Stimulated activated CD4-positive, alpha-beta T cell treated with anti-CD3 and anti-CD28 coated beads, Interleukin-1b, Interleukin-23, amount 100 ng/mL, for 24 hours (primary cell): Measurements from ENCODE around the gene EEF1AKMT1.

Source experiments
- DNase-seq, 4 experiments: peaks; one replicate each; pipeline ENCODE4 v3.0.0-alpha.2; 2020; ENCODE audit warnings: low read depth in 4 of 4, low spot score in 1 of 4

Gene EEF1AKMT1

DNA sequence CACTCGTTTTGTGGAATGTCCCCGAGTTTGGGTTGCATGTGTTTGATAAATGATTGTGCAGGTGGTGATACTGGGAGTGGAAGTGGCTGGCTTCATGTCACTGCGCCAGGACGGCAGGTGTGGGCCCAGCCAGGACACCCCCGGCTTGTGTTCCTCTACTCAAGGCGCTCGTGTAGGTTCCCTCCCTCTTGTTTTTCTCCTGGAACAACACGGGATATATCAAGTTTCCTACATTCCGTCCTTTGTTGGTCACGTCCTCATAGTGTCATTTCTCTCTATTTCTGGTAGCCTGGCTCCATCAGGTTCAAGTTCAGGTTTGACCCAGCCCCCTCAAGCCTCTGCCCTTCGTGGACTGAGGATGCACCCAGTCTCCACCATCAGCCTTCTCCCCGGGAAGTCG lies 54.0 kb downstream of the EEF1AKMT1 start:
- DNase-seq: no peak

DNA sequence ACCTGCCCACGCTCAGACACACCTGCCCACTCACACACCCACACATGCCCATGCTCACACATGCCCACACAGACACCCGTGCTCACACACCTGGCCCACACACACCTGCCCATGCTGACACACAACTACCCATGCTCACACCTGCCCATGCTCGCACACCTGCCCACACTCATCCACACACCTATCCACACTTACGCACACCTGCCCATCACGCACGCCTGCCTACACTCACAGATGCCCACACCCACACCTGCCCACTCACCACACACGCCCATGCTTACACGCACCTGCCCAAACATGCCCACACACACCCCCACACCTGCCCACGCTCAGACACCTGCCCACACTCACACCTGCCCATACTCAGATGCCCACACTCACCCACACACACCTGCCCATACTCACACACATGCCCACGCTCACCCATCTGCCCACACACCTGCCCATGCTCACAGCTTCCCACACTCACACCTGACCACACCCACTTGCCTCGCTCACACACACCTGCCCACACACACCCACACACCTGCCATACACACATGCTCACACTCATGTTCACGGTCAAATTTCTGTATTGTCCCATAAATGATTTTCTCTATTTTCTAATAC lies 54.7 kb downstream of the EEF1AKMT1 start:
- no peak for DNase-seq

DNA sequence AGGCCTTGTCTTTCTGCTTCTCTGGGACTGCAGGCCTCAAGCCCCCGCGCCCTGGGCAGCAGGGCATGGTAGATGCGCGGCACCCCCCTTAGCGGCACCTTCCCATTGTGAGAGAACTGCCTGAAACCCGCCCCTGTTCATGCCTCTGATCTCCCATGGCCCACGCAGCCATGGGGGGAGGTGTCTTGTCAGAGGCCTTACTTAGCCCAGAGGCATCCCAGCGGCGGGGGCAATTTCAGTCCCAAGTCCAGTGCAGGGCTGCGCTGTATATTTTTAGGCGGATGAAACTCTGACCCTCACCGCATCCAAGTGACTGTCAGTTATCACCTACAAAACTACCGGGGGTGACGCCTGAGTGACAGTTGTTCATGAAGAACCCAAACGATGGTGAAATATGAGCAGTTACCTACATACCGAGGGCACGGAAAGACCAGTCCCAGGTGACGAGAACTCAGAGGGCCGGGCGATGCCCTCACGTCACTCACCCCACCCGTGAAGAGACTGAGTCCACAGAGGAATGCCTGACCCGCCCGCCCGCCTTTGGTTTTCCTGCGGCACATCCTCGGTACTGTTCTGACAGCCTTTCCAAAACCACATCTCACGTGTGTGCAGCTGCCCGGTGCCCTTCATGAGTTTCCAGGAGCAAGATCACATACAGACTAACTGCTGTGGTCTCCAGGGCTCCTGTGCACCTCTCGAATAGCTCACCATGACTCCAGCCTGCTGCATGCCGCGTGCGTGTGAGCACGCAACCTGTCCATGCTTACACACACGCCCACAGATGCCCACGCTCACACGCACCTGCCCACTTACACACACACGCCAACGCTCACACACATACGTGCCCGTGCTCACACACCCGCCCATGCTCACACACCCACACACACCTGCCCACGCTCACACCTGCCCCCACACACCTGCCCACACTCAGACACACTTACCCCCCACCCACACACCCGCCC lies 55.9 kb downstream of the EEF1AKMT1 start:
- DNase-seq: no peak

DNA sequence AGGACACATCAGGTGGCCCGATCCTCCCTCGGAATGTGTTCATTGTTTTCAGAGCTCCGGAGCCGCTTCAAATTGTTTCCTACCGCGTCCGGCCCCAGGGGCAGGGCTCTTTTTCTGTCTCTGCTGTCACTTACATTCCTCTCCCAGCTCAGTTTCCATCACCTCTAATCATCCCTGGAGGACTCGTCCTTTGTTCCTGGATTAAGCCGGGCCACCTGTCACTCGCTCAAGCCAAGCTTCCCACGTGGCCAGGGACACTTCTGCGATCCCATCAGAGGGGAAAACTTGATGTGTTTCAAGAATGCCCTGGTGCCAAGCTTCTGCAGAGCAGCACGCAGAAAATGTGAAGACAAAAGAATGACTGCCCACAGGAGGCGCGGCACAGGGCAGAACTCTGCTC lies 56.8 kb downstream of the EEF1AKMT1 start:
- DNase-seq: no peak

DNA sequence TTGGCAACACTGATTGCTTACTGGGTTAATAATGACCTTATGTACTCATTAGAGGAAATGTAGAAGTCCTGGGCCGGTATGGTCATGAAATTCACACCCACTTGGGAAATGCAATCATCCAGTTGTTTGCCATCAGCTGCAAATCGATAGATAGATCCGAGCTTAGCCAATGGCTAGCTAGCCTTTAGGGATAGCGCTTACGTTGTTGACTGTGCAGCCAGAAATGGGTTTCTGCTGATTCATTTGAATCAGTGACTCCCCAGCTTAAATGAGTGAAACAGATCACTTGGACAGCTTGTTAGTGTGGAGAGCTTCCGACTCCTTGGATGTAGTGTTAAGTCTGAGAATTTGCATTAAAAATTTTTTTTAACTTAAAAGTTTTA lies 58.4 kb downstream of the EEF1AKMT1 start:
- DNase-seq: no peak

DNA sequence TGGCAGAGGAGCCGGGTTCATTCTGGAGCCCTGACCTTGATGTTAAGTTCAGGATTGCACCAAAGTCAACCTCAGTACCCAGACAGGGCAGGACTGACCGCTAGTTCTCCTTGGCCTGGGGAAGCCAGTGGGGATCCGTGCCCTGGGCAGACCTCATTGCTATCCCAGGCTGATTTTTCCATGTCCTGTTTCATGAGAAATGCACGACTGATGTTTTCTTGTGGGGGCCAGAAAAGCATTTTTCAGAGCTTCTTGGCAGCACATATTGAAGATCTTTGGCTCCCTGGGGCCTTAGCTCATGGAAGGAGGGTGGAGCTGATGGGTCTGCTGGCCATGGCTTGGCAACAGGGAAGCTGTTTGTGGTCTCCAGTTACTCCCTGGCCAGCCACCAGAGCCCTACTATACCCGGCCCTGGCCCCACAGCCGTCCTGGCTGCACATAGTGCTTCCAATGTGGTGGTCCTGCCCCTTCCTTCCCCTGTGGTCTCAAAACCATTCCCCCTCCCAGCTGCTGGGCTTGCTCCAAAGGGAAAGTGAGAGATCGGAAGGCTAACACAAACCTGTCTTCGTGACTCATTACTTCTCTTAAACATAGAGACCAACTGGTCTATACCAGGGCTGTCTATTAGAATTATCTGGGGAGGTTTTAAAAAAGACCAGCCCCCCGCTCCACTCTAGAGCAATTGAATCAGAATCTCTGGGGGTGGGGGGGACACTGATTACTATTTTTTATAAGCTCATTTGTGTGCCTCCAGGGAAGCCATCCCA lies 59.0 kb downstream of the EEF1AKMT1 start:
- DNase-seq: no peak

DNA sequence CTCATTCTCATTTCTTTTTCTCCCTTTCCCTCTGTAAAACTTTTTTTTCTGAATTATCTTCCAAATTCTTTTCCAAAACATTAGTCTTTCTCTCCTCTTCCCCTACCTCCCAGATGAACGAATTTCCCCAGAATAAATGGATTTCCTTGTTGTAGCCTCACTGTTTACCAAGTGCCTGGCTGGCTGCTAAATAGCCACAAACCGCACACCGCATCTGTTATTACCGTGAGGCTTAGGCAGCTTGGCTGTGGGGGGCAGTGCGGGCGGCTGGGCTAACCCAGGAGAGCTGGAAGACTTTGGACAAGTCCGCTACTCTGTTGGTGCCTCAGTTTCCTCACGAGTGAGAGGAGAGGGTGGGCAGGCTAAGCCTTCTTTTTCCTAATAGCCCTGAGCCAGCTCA lies 59.6 kb downstream of the EEF1AKMT1 start:
- DNase-seq: no peak

DNA sequence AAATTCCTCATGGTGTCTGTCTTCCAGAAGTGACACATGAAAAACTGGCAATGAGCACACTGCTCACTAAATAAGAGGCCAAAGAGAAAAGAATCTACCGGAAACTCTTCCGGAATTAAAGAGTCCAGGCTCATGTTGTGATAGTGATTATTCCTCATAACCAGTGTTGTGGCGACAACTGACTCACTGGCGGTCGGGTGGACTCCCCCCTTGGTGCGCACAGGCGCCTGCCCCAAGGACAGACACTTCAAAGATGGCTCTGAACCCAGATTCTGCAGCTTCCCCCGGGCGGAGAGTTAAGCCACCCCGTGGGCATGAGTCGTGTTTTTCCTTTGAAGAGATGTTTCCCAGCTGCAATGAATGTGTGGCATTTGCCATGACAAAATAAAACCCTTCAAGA lies 60.0 kb downstream of the EEF1AKMT1 start:
- DNase-seq: no peak

DNA sequence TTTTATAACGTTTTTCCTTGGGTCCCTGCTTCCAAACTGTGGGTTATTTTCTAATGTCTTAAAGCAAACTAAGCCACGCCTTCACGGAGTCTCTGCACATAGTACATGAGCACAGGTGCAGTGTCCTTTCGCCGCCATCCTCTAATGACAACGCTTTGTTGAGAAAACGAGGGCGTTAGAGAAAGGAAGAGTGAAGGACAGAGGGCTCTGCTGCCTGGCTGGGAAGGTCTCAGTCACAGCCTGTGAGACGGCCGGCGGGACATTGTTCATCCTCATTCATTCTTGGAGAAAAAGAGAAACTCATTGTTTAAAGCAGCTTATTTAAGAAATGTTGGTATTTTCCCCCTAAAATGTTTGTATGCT lies 60.8 kb downstream of the EEF1AKMT1 start:
- no peak for DNase-seq

DNA sequence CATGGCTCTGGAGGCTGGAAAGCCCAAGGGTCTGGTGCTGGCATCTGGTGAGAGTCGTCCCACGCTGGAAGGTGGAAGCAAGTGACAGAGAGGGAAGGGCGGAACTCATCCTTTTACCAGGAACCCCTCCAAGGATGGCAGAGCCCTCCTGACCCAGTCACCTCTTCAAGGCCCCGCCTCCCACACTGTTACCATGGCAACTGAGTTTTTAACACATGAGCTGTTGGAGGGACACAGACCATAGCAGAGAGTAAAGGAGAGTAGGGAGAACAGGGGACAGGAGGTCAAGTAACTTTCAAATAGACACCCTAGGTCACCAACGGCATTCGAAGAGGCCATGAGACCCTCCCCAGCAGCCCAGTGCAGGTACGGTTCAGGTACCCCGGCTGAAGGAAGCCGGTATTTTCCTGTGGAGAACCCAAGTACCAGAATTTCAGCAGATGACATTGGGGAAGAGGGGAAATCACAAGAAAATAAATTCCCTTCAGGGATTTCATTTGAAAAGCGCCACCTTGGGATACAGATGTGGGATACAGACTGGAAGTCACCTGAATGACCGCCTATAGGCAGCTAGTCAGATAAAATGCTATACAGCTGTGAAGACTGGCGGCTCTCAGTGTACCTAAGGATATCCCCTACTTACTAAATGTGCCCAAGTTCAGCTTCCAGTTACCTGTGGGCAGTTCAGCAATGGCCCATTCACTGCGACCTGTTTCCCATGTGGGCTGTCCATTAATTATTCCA lies 62.3 kb downstream of the EEF1AKMT1 start:
- DNase-seq: no peak

DNA sequence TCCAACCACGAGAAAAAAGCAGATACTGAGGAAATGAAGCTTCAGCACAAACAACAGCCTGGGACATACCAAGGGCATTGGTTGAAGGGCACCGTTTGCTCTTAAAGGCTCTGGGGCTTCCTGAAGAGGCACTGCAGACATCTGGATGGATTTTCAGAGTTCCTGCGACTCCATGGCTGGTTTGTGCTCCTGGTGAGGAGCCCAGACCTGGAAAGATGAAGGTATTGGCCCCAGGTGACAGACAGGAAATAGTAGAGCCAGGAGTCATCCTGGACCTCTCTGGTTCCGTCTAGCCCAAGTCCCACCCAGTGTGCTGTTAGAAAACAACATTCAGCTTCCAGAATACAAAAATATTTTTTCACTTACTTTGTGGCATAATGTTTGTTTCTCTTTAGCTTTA lies 64.0 kb downstream of the EEF1AKMT1 start:
- no peak for DNase-seq

DNA sequence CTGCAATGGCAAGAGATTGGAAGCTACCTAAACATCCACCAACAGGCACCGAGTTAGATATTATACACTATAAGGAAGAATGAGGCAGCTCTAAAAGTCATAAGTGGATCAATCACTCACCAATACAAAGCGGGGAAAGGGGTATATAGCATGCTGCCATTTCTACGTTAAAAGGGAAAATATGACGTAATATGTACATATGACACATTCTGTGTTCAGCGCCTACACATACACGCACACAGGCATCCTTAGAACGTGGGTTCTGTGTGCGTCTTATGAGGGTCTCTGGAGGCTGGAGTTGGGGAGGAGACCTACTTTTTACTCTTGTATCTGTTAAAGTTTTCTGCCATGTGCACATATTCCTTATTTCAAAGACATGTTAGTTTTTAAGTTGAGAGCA lies 64.4 kb downstream of the EEF1AKMT1 start:
- no peak for DNase-seq

DNA sequence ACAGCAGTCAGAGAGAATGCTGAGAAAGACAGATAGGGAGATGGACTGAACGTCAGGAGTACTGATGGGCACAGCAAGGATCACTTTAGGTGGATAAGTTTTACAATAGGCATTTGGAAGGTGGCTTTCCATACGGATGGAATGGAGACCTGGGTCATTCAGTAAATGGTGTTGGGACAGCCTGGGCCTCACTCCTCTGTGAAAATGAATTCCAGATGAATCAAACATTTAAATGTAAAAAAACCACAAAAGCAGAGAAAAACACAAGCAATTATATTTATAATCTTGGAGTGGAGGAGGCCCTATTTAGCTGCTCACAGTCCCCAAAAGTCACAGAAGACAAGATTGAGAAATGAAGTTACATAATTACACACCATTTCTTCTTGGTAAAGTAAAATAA lies 65.5 kb downstream of the EEF1AKMT1 start:
- no peak for DNase-seq

DNA sequence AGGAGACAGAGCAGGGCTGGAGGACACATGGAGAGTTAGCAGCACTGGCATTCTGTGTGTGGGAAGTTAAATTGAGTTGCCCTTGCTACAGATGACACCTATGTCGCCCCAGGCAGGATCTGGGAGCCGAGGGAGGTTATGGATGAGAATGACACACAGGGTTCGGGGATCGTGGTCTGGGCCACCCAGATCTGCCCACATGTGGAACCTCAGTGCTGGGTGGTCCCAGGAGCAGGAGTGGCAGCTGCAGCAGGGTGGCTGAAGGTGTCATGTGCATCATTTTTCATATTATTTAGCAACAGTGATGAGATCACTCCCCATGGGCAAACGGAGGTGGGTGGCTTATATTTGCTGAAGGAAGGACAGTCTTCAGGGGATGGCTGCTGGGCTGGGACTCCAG lies 67.1 kb downstream of the EEF1AKMT1 start:
- no peak for DNase-seq

DNA sequence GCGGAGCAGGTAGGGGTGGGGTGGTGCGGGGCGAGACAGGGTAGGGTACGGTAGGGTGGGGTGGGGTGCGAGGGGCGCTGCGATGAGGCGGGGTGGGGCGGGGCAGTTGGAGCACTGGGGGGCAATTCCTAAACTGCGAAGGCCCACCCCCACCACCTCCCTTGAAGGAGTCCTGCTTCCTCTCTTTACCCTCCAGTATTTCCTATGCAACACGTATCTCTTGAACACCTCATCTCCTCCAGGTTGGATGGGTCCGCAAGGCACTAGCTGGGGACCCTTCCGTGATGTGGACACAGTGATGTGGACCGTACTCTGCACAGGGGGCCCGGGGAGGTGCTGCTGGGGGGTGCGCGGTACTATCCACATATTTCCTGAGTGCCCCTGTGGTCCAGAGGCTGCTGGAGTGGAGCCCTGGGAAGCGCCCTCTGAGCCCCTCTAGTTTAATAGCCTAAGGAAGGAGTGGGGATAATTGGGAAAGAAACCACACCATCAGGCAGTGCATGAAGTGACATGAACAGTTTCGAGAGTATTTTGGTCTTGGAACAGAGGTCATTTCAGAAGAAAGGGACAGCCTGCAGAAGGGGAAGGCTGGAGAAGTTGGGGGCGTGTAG lies 69.2 kb downstream of the EEF1AKMT1 start:
- no peak for DNase-seq

DNA sequence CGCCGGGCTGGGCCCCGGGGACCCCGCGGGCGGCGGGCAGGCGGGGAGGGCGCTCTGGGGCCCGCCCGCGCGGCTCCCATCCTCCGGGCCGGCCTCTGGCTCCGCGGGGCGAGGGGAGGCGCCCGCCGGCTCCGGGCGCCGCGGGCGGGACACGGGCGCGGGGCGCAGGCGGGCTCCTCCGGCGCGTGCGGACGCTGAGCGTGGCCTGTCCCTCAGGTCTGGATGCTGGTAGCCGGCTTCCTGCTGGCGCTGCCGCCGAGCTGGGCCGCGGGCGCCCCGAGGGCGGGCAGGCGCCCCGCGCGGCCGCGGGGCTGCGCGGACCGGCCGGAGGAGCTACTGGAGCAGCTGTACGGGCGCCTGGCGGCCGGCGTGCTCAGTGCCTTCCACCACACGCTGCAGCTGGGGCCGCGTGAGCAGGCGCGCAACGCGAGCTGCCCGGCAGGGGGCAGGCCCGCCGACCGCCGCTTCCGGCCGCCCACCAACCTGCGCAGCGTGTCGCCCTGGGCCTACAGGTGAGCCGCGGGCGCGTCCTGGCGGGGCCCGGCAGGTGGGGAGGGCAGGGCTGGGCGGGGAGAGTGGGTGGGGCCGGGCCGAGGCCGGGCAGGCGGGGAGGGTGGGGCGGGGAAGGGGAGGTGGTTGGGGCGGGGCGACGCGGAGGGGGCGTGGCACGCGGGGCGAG lies 69.8 kb downstream of the EEF1AKMT1 start:
- DNase-seq: peak; percentile 35 to 63 (median 57)

DNA sequence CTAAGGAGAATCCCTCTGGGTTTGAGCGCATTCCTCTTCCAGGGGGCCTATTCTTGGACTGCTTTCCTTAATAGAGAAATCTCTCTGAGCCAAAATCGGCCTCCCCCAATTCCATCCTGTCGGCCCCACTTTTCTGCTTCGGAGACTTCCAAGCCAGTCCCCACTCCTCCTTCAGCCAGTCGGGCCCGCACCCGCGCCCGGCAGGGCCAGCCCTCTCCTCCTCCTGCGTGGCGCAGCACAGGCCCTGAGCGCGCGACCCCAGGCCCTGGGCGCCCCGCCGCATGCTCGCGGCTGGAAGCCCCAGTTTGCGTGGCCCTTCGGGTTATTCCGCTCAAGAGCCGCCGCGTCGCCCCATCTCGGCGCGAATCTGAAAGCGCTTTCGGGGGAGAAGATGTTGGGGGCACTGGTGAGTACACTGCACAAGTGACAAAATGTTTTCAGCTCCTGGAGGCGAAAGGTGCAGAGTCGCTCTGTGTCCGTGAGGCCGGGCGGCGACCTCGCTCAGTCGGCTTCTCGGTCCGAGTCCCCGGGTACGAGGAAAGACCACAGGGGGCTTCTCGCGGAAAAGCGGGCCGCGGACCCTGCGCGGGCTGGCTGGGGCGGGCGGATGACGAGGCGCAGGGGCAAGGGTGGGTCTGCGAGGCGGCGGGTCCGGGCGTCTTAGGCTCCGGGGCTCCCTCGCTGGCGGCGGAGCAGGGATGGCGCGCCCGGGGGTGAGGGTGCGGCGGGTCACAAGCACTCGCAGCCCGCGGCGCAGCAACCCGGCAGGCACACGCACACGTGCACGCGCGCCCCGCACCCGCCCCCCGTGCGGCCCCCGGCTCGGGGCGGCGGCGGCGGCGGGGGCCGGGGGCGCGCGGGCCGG lies 70.6 kb downstream of the EEF1AKMT1 start, which contains the start of gene IL17D:
IL17D (plus strand) TSS at position 785 of the 865 bp plus-strand sequence. CDS start 303 bp downstream, outside the sequence.
- DNase-seq: peak in 1 of 4 experiments; percentile 19

DNA sequence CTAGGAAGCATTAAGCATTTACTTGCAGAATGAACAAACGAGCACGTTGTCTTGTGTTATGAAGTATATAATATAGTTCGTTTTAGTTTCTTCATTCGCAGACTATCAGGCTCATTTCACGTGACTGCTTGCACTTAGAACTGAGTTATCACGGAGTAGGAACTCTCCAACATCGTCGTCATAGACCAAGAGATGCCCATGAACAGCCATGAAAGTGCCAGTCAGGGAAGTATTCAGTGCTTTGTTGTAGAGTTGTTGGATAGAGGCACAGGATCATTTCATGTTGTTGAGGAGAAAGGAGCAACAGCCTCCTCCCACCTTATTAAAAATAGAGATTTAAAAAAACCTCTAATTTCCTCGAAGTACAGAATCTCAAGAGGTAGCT lies 71.2 kb downstream of the EEF1AKMT1 start:
- DNase-seq: no peak

DNA sequence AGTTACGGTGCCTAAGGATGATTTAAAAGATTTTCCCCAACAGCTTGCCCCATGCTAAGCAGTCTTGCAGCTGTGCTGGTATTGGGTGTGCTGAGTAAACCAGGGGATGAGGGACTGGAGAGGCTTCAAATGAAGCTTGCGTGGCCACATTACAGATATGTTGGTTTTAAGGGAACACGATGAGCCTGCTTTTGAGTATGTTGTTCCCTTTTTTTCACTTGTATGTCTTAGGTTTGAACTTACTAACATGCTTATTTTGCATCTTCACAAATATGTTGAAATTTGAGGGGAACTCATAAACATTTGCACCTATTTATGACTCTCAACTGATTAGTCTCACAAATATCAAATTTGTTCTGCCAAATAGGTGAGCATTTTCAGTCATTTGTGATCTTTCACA lies 72.3 kb downstream of the EEF1AKMT1 start:
- DNase-seq: no peak
